Breast epithelium (tissue), 3 donors: ENCODE data around the gene ERMP1.

Experiments
- CTCF ChIP-seq, 3 donors: fragments of 450-650 bp; IDR thresholded peaks; one replicate each; pipeline ENCODE4 v1.5.1; 2016 to 2017; ENCODE audit warnings: antibody characterized with exemption in 3 of 3, mild to moderate bottlenecking in 3 of 3, moderate library complexity in 3 of 3
- POLR2AphosphoS5 ChIP-seq, 3 donors: sonication (generic); formaldehyde crosslinking; IDR thresholded peaks; one replicate each; pipeline ENCODE4 v1.6.1; 2017; ENCODE audit warnings: antibody characterized with exemption in 3 of 3

- TF ChIP-seq CTCF (IDR thresholded peaks at IDR 0.05), result no peak
- TF ChIP-seq POLR2AphosphoS5 (IDR thresholded peaks at IDR 0.05), result no peak
These were observed 43.1 kb upstream of the ERMP1 start for GRCh38 chr9:5876026-5876425.
